ENCODE measurements around the gene SCART1.
"Not testable (repeated sequence)": the region's sequence is repeated elsewhere in the genome, so short reads cannot be mapped to it uniquely, and the experiment has no call there.

- TF ChIP-seq POLR2A (IDR thresholded peaks at IDR 0.05): not testable (repeated sequence)
- TF ChIP-seq, protein P1, sequence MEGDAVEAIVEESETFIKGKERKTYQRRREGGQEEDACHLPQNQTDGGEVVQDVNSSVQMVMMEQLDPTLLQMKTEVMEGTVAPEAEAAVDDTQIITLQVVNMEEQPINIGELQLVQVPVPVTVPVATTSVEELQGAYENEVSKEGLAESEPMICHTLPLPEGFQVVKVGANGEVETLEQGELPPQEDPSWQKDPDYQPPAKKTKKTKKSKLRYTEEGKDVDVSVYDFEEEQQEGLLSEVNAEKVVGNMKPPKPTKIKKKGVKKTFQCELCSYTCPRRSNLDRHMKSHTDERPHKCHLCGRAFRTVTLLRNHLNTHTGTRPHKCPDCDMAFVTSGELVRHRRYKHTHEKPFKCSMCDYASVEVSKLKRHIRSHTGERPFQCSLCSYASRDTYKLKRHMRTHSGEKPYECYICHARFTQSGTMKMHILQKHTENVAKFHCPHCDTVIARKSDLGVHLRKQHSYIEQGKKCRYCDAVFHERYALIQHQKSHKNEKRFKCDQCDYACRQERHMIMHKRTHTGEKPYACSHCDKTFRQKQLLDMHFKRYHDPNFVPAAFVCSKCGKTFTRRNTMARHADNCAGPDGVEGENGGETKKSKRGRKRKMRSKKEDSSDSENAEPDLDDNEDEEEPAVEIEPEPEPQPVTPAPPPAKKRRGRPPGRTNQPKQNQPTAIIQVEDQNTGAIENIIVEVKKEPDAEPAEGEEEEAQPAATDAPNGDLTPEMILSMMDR (IDR thresholded peaks at IDR 0.05 in 4 of 5, conservative IDR thresholded peaks at IDR 0.05 in 1 of 5): not testable (repeated sequence)
These were observed 15.5 kb downstream of the SCART1 start for GRCh38 chr10:133469205-133469604.

All from gastrocnemius medialis (tissue), 4 donors.